ENCODE measurements around the gene OLFM1. TPM values are rescaled to one million over a fixed set of nuclear protein-coding genes. Genes with fewer than 3 reads are reported as not detected.

Gene OLFM1
- total RNA-seq, 2 experiments from 2014 or later, result not detected

GRCh38 chr9:135164036-135164435 is 76.6 kb downstream of the OLFM1 start:
- ATAC-seq (ENCODE audit: low read depth) (no peak), DNase-seq (no peak)
- POLR2A ChIA-PET, result no interaction called here
- Mint-ChIP-seq H3K36me3 (no peaks in the 10 kb centered on the region), H3K9me3 (no peaks in the 10 kb centered on the region), H3K27ac (no peak overlapping the region), H3K4me1 (no peaks in the 10 kb centered on the region), H3K4me3 (no peak overlapping the region), H3K27me3 (no peaks in the 10 kb centered on the region)

DNA sequence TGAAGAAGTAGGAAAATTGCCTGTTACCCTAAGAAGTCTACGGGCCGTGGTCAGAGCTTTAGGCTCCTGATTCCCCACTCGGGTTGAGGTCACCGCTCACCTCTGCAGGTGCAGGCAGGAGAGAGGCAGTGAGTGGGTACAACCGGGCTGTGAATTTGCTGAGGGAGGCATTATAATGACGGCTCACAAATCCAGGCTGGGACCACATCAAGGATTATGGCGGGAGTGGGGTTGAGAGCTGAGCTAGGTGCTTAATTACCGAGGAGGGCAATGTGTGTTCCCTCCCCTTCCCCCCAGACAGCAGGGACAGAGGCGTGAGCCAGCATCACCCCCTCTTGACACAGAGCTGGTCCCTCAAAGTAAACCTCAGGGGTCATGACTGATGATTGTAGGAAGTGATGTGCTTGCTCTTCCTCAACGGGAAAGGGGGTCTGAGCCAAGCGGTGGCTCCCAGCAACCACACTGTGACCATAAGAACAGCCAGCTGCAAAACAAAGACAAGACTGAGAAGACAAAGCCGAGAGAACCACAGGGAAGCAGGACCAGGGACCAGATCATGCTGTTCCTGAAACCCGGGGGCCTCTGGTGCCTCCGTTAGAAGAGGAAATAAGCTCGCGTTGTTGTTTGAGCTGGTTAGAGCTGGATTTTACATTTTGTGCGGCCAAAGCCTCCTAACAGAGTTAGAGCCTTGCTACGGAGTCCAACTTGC is 77.7 kb downstream of the OLFM1 start:
- Mint-ChIP-seq H3K27ac (no peak overlapping the region), H3K36me3 (no peaks in the 10 kb centered on the region), H3K9me3 (peaks cover 3% of the 10 kb centered on the region), H3K4me3 (no peak overlapping the region), H3K27me3 (no peaks in the 10 kb centered on the region), H3K4me1 (no peaks in the 10 kb centered on the region)
- POLR2A ChIA-PET, result no interaction called here
- DNase-seq (no peak), ATAC-seq (ENCODE audit: low read depth) (no peak)

DNA sequence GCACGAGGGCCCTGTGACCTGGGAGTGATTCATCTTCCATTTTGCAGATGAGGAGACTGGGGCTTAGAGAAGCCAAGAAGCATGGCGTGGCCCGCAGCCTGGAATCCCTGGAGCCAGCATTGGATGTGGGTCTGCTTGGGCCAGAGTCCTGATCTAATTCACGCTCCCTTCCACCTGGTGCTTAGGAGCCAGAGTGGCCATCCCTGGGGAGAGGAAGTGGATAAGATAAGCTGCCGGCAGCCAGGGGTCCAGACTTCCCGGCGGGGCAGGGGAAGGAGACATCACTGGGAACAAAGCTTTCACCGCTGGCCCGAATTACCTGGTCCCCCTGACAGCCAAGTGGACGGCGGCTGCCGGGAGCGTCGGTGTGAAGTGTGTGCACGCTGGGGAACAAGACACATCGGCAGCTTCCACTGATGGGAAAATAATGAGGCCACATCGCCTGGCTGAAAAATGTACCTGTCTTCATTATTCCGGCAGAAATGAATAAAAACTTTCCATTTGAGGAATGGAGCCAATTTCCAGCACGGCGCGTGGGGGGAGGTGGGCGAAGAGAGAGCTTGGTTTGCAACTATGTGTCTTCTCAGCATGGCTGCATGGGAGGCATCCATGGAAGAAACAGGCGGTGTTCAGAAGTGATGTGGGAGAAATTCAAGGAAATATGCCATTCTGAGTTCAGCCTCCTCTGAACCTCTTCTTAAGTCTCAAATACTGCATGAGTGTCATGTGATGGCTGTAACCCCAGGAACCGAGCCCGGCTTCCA is 78.5 kb downstream of the OLFM1 start:
- peaks cover 3% of the 10 kb centered on the region for H3K9me3 Mint-ChIP-seq
- H3K4me1 Mint-ChIP-seq, result no peaks in the 10 kb centered on the region
- H3K36me3 Mint-ChIP-seq, result no peaks in the 10 kb centered on the region
- ATAC-seq (ENCODE audit: low read depth) (no peak), DNase-seq (no peak)
- no peaks in the 10 kb centered on the region for H3K27me3 Mint-ChIP-seq
- no peak overlapping the region for H3K27ac Mint-ChIP-seq
- no peak overlapping the region for H3K4me3 Mint-ChIP-seq
- POLR2A ChIA-PET, result no interaction called here

GRCh38 chr9:135166565-135166964 is 79.1 kb downstream of the OLFM1 start:
- peaks cover 3% of the 10 kb centered on the region for H3K9me3 Mint-ChIP-seq
- no peaks in the 10 kb centered on the region for H3K36me3 Mint-ChIP-seq
- DNase-seq (no peak), ATAC-seq (ENCODE audit: low read depth) (no peak)
- POLR2A ChIA-PET, result no interaction called here
- no peak overlapping the region for H3K4me3 Mint-ChIP-seq
- no peak overlapping the region for H3K27ac Mint-ChIP-seq
- no peaks in the 10 kb centered on the region for H3K4me1 Mint-ChIP-seq
- H3K27me3 Mint-ChIP-seq, result no peaks in the 10 kb centered on the region

GRCh38 chr9:135167356-135167755 is 79.9 kb downstream of the OLFM1 start:
- peaks cover 3% of the 10 kb centered on the region for H3K9me3 Mint-ChIP-seq
- H3K27ac Mint-ChIP-seq, result no peak overlapping the region
- ATAC-seq (ENCODE audit: low read depth) (no peak), DNase-seq (no peak)
- no peaks in the 10 kb centered on the region for H3K27me3 Mint-ChIP-seq
- H3K4me1 Mint-ChIP-seq, result no peaks in the 10 kb centered on the region
- H3K36me3 Mint-ChIP-seq, result no peaks in the 10 kb centered on the region
- POLR2A ChIA-PET, result no interaction called here
- no peak overlapping the region for H3K4me3 Mint-ChIP-seq

DNA sequence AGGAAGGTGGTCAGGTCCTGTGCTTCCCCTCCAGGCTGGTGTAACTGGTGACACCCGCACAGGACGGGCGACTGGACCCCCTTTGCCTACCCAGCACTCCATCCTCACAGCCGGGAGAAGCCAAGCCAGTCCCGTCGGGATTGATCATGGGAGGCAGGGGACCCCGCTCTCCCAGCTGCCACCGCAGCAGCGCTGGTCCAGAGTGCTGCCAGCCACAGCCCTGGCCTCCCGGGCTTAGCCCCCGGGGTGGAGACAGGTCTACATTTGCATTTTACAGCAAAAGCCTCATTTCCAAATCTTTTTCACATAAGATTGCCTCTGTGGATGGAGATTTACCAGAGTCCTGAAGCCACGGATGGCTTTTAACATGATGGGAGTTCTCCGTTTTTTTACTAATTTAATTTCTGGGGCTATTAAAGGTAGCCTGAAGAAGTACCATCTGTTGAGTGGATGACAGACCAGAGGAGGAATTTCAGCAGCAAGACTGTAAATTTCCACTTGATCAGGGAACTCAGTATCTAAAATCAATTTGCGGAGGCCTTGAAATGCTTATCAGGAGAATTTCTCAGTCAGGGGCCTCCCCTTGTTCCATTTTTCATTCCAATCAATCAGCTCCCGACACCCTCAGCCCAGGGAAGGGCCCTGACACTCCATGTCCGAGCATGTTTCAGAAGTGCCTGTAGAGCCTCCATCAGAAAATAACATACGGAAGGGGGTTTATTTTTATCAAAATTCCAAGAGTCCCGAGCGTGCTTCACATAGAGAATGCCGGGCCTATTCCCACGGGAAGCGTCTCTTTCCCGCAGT is 80.6 kb downstream of the OLFM1 start:
- Mint-ChIP-seq H3K27me3 (no peaks in the 10 kb centered on the region), H3K27ac (no peak overlapping the region), H3K36me3 (no peaks in the 10 kb centered on the region), H3K9me3 (peaks cover 3% of the 10 kb centered on the region), H3K4me1 (no peaks in the 10 kb centered on the region), H3K4me3 (no peak overlapping the region)
- ATAC-seq (ENCODE audit: low read depth) (no peak), DNase-seq (no peak)
- POLR2A ChIA-PET, result no interaction called here

DNA sequence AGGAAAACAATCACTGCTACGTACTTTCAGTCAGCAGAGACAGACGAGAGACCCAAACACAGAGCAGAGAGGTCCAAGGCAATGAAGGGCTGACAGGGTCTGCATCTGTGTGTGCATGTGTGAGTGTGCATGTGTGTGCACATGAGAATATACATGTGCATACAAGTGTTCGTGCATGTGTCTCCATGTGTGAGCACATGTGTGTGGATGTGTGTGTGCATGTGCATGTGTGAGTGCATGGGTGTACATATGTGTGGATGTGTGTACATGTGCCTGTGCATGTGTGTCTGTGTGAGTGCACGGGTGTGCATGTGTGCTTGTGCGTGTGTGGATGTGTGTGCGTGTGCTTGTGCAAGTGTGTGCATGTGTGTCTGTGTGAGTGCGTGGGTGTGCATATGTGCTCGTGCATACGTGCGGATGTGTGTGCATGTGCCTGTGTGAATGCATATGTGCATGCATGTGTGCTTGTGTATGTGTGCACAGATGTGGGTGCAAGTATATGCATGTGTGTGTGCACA is 82.3 kb downstream of the OLFM1 start:
- Mint-ChIP-seq H3K27me3 (no peaks in the 10 kb centered on the region), H3K9me3 (peaks cover 3% of the 10 kb centered on the region), H3K36me3 (no peaks in the 10 kb centered on the region), H3K27ac (no peak overlapping the region), H3K4me3 (no peak overlapping the region), H3K4me1 (no peaks in the 10 kb centered on the region)
- no peak for ATAC-seq (ENCODE audit: low read depth)
- no peak for DNase-seq
- POLR2A ChIA-PET, result no interaction called here

DNA sequence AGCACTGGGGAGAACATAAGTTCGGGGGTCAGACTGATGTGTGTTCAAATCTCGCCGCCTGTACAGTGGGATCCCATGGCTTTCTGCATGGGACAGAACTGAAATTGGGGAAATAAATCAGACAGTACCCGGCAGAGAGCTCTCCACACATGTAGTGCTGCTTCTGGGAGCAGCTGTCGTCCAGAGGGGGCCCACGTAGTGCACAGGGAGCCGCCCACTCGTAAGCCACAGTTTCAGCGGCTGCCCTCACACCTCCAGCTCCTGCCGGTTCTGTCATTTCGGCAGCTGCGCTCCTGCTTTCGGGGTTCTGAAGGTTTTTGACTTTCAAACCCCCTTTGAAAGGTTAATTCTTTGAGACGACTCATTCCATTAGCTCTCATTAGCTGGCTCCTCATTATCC is 83.1 kb downstream of the OLFM1 start:
- H3K27me3 Mint-ChIP-seq, result no peaks in the 10 kb centered on the region
- H3K9me3 Mint-ChIP-seq, result peaks cover 3% of the 10 kb centered on the region
- DNase-seq, result no peak
- ATAC-seq (ENCODE audit: low read depth), result no peak
- H3K4me1 Mint-ChIP-seq, result no peaks in the 10 kb centered on the region
- no peak overlapping the region for H3K4me3 Mint-ChIP-seq
- H3K27ac Mint-ChIP-seq, result no peak overlapping the region
- POLR2A ChIA-PET, result no interaction called here
- H3K36me3 Mint-ChIP-seq, result no peaks in the 10 kb centered on the region

Other genes starting within 250 kb of the OLFM1 start
- gene FCN2, start 206.9 kb upstream of the OLFM1 start, total RNA-seq, result not detected
- 1 to 10 TPM; 2.3 to 2.6 TPM for gene FCN1, start 169.8 kb upstream of the OLFM1 start, total RNA-seq